ENCODE measurements around the gene RIT1.

RIT1 gene

GRCh38 chr1:155892796-155893195 is 18.4 kb downstream of the RIT1 start:
- DNase-seq (ENCODE audit: low read depth), result peak; percentile 69

- no peak for DNase-seq (ENCODE audit: low read depth)
These were observed 20.9 kb downstream of the RIT1 start for GRCh38 chr1:155890251-155890650.

- no peak for DNase-seq (ENCODE audit: low read depth)
These were observed 21.6 kb downstream of the RIT1 start for GRCh38 chr1:155889566-155889965.

GRCh38 chr1:155888481-155888880 is 22.7 kb downstream of the RIT1 start:
- no peak for DNase-seq (ENCODE audit: low read depth)

- no peak for DNase-seq (ENCODE audit: low read depth)
These were observed 26.2 kb downstream of the RIT1 start for GRCh38 chr1:155884982-155885381.

GRCh38 chr1:155884031-155884960 is 26.9 kb downstream of the RIT1 start:
- DNase-seq (ENCODE audit: low read depth), result no peak

GRCh38 chr1:155882766-155883165 is 28.4 kb downstream of the RIT1 start:
- no peak for DNase-seq (ENCODE audit: low read depth)

- no peak for DNase-seq (ENCODE audit: low read depth)
These were observed 28.9 kb downstream of the RIT1 start for GRCh38 chr1:155882235-155882634.

GRCh38 chr1:155880950-155881349 is 30.2 kb downstream of the RIT1 start:
- DNase-seq (ENCODE audit: low read depth), result no peak

- DNase-seq (ENCODE audit: low read depth), result no peak
These were observed 30.9 kb downstream of the RIT1 start for GRCh38 chr1:155880251-155880650.

- no peak for DNase-seq (ENCODE audit: low read depth)
These were observed 33.2 kb downstream of the RIT1 start for GRCh38 chr1:155877945-155878344.

- DNase-seq (ENCODE audit: low read depth), result no peak
These were observed 37.3 kb downstream of the RIT1 start for GRCh38 chr1:155873860-155874259.

- DNase-seq (ENCODE audit: low read depth), result no peak
These were observed 38.6 kb downstream of the RIT1 start for GRCh38 chr1:155872527-155872926.

GRCh38 chr1:155871390-155871789 is 39.8 kb downstream of the RIT1 start:
- no peak for DNase-seq (ENCODE audit: low read depth)

GRCh38 chr1:155867766-155868165 is 43.4 kb downstream of the RIT1 start:
- no peak for DNase-seq (ENCODE audit: low read depth)

- DNase-seq (ENCODE audit: low read depth), result no peak
These were observed 46.8 kb downstream of the RIT1 start for GRCh38 chr1:155864393-155864792.

GRCh38 chr1:155861896-155862295 is 49.3 kb downstream of the RIT1 start:
- no peak for DNase-seq (ENCODE audit: low read depth)

- no peak for DNase-seq (ENCODE audit: low read depth)
These were observed 50.1 kb downstream of the RIT1 start for GRCh38 chr1:155860970-155861510.

GRCh38 chr1:155859881-155860871 is 51.0 kb downstream of the RIT1 start:
- DNase-seq (ENCODE audit: low read depth), result peak; percentile 77

- peak; percentile 92 for DNase-seq (ENCODE audit: low read depth)
These were observed 51.8 kb downstream of the RIT1 start, which contains the start of gene SYT11 for GRCh38 chr1:155859234-155859829. TSS of gene SYT11 (plus strand) at chr1:155859567. CDS start at chr1:155859762, 195 bp downstream.

GRCh38 chr1:155858800-155859233 is 52.3 kb downstream of the RIT1 start:
- DNase-seq (ENCODE audit: low read depth), result peak; percentile 21
